Neutrophil (primary cell): ENCODE results near the gene PRSS27.
"Not testable (repeated sequence)": the region's sequence is repeated elsewhere in the genome, so short reads cannot be mapped to it uniquely, and the experiment has no call there.

Experiments used
- H3K27ac ChIP-seq: fragments of 200-600 bp; sonication (generic); 2 replicates; pipeline ENCODE4 v1.5.1; 2016; ENCODE audit warnings: mild to moderate bottlenecking, moderate library complexity
- H3K27me3 ChIP-seq: fragments of 200-600 bp; sonication (generic); 2 replicates; pipeline ENCODE4 v1.6.0; 2016; ENCODE audit warnings: mild to moderate bottlenecking
- H3K36me3 ChIP-seq: fragments of 200-600 bp; sonication (generic); 2 replicates; pipeline ENCODE4 v1.5.1; 2017
- H3K4me1 ChIP-seq, 2 experiments: fragments of 200-600 bp in 1 of 2; sonication (generic) in 1 of 2; 1 replicate in 1 of 2; 2 replicates in 1 of 2; pipeline versions ENCODE4 v1.5.1 to v1.6.1; 2013 to 2016; ENCODE audit warnings: low read depth in 1 of 2, low read length in 1 of 2, mild to moderate bottlenecking in 1 of 2, moderate library complexity in 1 of 2; ENCODE audit not compliant: control insufficient read depth in 1 of 2, insufficient read depth in 1 of 2
- H3K4me3 ChIP-seq, 2 experiments: fragments of 200-600 bp in 1 of 2; sonication (generic) in 1 of 2; 1 replicate in 1 of 2; 2 replicates in 1 of 2; pipeline ENCODE4 v1.5.1; 2013 to 2016; ENCODE audit warnings: low read depth in 1 of 2, low read length in 1 of 2, mild to moderate bottlenecking in 1 of 2, moderate library complexity in 1 of 2
- H3K9me3 ChIP-seq: fragments of 200-600 bp; sonication (generic); 2 replicates; pipeline ENCODE4 v1.5.1; 2016
- CTCF ChIP-seq: fragments of 200-600 bp; sonication (generic); IDR thresholded peaks from 2 replicates; pipeline ENCODE4 v1.5.1; 2016; ENCODE audit warnings: antibody characterized with exemption

PRSS27 gene

DNA sequence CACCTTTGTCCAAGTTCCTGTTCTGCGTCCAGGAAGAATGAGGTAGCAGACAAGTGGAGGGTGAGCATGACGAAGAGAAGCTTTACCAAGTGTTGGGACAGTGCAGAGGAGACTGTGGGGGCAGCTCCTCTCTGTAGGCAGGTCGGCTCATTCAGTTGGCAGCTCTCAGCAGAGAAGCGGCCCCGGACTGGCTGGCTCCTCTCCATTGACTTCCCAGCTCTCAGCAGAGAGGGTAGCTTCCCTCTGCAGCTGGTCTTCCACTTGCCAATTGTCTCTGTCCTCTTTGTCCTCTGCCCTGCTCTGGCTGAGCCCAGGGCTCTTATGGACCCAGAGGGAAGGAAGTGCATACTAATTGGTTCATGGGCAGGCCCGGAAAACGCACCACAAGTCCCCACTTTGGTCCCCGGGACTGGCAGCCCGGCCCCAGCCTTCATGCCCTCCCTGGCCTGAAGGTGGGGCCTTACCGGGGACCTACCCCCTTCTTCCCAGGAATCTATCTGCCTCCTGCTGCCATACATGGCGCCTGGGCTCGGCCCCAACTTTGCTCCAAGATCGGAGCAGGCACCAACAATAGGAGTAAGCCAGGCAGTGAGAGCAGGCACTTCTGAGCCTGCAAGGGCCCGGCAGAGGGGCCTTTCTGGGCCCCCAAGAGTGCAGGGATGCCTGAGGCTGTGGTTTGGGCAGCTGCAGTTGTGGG, 27.6 kb downstream of the PRSS27 start:
- Histone ChIP-seq H3K27ac (no peak overlapping the region), H3K27me3 (no peaks in the 10 kb centered on the region), H3K36me3 (peaks cover 32% of the 10 kb centered on the region), H3K4me1 (peaks cover 6 to 10% of the 10 kb centered on the region in 2 experiments), H3K4me3 (no peak overlapping the region), H3K9me3 (no peaks in the 10 kb centered on the region)
- TF ChIP-seq CTCF, result no peak

DNA sequence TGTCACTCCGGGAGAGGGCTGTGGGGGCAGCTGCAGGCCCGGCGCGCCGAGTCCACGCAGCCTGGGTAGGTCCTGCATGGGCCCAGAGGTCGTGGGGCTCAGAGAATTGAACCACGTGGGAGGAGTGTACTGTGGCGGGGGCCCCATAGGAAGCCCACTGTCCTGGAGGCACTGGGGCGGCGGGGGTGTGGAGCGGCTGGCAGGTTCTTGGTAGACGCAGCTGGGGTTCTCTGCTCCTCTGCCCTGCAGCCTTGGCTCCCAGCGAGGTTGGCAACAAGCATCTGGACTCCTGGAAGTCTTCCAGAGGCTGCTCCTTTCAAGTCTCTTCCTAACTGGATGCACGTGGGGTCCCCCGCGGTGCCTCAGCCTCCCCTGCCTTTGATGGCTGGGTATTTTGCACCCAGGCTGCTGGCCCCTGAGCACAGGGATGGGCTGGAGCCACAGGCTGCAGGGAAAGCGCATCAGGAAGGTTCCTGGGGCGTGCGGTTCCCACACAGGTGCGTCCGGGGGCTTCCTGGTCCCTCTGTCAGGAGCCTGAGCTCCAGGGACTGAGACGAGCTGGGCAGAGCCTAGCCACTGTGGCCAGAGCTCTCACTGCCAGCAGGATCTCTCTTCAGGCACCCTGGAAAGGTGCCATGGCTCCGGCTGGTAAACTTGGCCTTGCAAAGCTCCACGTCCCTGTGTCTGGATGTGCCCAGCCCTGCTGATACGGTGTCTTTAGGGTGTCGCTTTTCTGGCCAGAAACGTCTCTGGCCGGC, 28.4 kb downstream of the PRSS27 start:
- no peak overlapping the region for H3K27ac ChIP-seq
- no peaks in the 10 kb centered on the region for H3K9me3 ChIP-seq
- H3K4me1 ChIP-seq, result peaks cover 13 to 17% of the 10 kb centered on the region in 2 experiments
- no peak for TF ChIP-seq CTCF
- H3K4me3 ChIP-seq, result no peak overlapping the region
- H3K27me3 ChIP-seq, result no peaks in the 10 kb centered on the region
- H3K36me3 ChIP-seq, result peaks cover 25% of the 10 kb centered on the region

GRCh38 chr16:2690852-2691251, 29.2 kb downstream of the PRSS27 start:
- no peak for TF ChIP-seq CTCF
- Histone ChIP-seq H3K27ac (no peak overlapping the region), H3K36me3 (peaks cover 21% of the 10 kb centered on the region), H3K4me3 (no peak overlapping the region), H3K9me3 (no peaks in the 10 kb centered on the region), H3K4me1 (peaks cover 14 to 19% of the 10 kb centered on the region in 2 experiments), H3K27me3 (no peaks in the 10 kb centered on the region)

GRCh38 chr16:2689968-2690801, 29.8 kb downstream of the PRSS27 start:
- peaks cover 16 to 19% of the 10 kb centered on the region in 2 experiments for H3K4me1 ChIP-seq
- TF ChIP-seq CTCF, result no peak

GRCh38 chr16:2689422-2689821, 30.6 kb downstream of the PRSS27 start:
- H3K4me1 ChIP-seq, result peaks cover 19 to 22% of the 10 kb centered on the region in 2 experiments
- H3K9me3 ChIP-seq, H3K27ac ChIP-seq, H3K4me3 ChIP-seq, H3K27me3 ChIP-seq: not testable (repeated sequence)
- peaks cover 21% of the 10 kb centered on the region for H3K36me3 ChIP-seq

More at GRCh38 chr16:2689968-2690801, 29.8 kb downstream of the PRSS27 start:
- Histone ChIP-seq H3K27me3 (no peaks in the 10 kb centered on the region), H3K27ac (no peak overlapping the region), H3K4me3 (no peak overlapping the region), H3K36me3 (peaks cover 21% of the 10 kb centered on the region), H3K9me3 (no peaks in the 10 kb centered on the region)
